ENCODE measurements around the gene ARAF. TPM values are rescaled to one million over a fixed set of nuclear protein-coding genes. Genes with fewer than 3 reads are reported as not detected.

ARAF gene
- total RNA-seq, 1 donor from 2014 or later: 44.0 TPM

DNA sequence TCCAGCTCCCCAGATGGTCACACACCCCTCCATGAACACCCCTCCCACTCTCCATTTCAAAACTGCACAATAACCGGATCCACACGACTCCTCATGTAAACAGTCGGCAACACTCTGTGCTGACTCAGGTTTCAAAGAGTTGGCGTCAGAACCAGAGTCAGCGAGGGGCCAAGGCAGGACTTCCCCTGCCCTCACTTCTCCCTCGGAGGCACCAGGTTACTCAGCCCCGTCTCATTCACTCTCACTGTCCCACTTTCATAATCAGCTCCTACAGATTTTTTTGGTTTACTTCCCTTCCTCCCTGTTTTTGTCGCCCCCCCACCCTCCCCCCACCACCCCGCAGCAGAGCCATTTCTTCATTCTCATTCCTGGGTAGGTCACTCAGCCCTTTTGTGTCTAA, 18.5 kb downstream of the ARAF start:
- Histone ChIP-seq H3K79me2 (ENCODE audit: insufficient read depth, low read length) (peaks cover 24% of the 10 kb centered on the region), H3K27me3 (ENCODE audit: insufficient read depth, low read length) (no peaks in the 10 kb centered on the region), H4K20me1 (ENCODE audit: insufficient read depth, low read length) (peaks cover 15% of the 10 kb centered on the region), H3K9me3 (ENCODE audit: insufficient read depth, low read depth, low read length) (no peaks in the 10 kb centered on the region), H3K4me2 (ENCODE audit: low read length) (peak overlapping the region; percentile 65), H2AFZ (ENCODE audit: low read depth, low read length) (no peak overlapping the region), H3K9ac (ENCODE audit: low read length) (peak overlapping the region; percentile 27), H3K4me3 (ENCODE audit: insufficient read depth, low read depth, low read length) (no peak overlapping the region), H3K4me1 (ENCODE audit: insufficient read depth, low read length) (peaks cover 26% of the 10 kb centered on the region), H3K36me3 (ENCODE audit: insufficient read depth, low read length) (no peaks in the 10 kb centered on the region), H3K27ac (ENCODE audit: low read depth, low read length) (peak overlapping the region; percentile 25)
- TF ChIP-seq EZH2 (IDR thresholded peaks at IDR 0.05; ENCODE audit: insufficient read depth, low read length): no peak
- TF ChIP-seq, protein P1, sequence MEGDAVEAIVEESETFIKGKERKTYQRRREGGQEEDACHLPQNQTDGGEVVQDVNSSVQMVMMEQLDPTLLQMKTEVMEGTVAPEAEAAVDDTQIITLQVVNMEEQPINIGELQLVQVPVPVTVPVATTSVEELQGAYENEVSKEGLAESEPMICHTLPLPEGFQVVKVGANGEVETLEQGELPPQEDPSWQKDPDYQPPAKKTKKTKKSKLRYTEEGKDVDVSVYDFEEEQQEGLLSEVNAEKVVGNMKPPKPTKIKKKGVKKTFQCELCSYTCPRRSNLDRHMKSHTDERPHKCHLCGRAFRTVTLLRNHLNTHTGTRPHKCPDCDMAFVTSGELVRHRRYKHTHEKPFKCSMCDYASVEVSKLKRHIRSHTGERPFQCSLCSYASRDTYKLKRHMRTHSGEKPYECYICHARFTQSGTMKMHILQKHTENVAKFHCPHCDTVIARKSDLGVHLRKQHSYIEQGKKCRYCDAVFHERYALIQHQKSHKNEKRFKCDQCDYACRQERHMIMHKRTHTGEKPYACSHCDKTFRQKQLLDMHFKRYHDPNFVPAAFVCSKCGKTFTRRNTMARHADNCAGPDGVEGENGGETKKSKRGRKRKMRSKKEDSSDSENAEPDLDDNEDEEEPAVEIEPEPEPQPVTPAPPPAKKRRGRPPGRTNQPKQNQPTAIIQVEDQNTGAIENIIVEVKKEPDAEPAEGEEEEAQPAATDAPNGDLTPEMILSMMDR (IDR thresholded peaks at IDR 0.05; ENCODE audit: insufficient read depth, low read depth, low read length): no peak
- Mint-ChIP-seq H3K27me3 (ENCODE audit: low read depth, unreplicated experiment) (no peaks in the 10 kb centered on the region), H3K4me1 (ENCODE audit: low read depth, unreplicated experiment) (peaks cover 24% of the 10 kb centered on the region), H3K36me3 (ENCODE audit: low read depth, unreplicated experiment) (no peaks in the 10 kb centered on the region), H3K9me3 (ENCODE audit: unreplicated experiment) (no peaks in the 10 kb centered on the region), H3K27ac (ENCODE audit: unreplicated experiment) (no peak overlapping the region), H3K4me3 (ENCODE audit: unreplicated experiment) (no peak overlapping the region)
- FAIRE-seq (peak; percentile 91), DNase-seq (ENCODE audit: low read depth) (peak; percentile 66)

DNA sequence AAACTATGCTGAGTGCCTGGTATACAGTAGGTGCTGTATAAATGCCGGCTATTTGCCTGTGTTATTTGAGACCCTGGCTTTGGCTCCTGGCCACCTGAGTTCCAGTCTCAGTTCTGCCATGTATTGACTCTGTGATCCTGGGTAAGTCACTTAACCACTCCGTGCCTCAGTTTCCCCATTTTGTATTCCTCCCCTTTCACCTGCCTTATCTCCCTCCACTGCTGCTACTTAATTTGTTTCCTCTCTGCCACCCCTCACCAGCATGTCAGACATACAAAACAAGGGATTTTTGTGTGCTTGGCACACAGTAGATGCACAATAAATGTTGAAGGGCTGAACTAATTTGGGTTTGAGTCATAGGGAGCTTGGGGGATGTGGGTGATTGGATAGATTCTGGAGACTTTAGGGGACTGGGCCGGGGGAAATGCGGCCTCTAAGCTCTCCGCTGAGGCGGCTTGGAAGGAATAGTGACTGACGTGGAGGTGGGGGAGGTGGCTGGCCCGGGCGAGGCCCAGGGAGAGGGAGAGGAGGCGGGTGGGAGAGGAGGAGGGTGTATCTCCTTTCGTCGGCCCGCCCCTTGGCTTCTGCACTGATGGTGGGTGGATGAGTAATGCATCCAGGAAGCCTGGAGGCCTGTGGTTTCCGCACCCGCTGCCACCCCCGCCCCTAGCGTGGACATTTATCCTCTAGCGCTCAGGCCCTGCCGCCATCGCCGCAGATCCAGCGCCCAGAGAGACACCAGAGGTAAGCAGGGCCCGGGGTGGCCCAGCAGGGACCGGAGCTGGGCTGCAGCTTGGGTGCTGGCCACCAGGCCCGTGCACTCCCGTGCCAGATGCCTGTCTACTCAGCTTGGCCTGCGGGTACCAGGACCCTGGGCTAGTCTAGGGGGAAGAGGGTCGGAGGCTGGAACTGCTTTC, 21.0 kb downstream of the ARAF start, which contains the start of gene TIMP1:
Gene TIMP1, plus strand, starts transcription at position 706 of the 917 bp plus-strand sequence. CDS start 980 bp downstream, outside the sequence.
- Histone ChIP-seq H2AFZ (ENCODE audit: low read depth, low read length) (no peak within 1 kb of the TSS), H4K20me1 (ENCODE audit: insufficient read depth, low read length) (peaks cover 37% of the 10 kb centered on the region), H3K27me3 (ENCODE audit: insufficient read depth, low read length) (no peaks in the 10 kb centered on the region), H3K4me3 (ENCODE audit: insufficient read depth, low read depth, low read length) (peak within 1 kb of the TSS; percentile 82), H3K27ac (ENCODE audit: low read depth, low read length) (peak within 1 kb of the TSS; percentile 76), H3K9me3 (ENCODE audit: insufficient read depth, low read depth, low read length) (no peaks in the 10 kb centered on the region), H3K79me2 (ENCODE audit: insufficient read depth, low read length) (peaks cover 29% of the 10 kb centered on the region), H3K36me3 (ENCODE audit: insufficient read depth, low read length) (no peaks in the 10 kb centered on the region), H3K4me2 (ENCODE audit: low read length) (peak within 1 kb of the TSS; percentile 93), H3K4me1 (ENCODE audit: insufficient read depth, low read length) (peaks cover 34% of the 10 kb centered on the region), H3K9ac (ENCODE audit: low read length) (peak within 1 kb of the TSS; percentile 92)
- peak; percentile 88 for DNase-seq (ENCODE audit: low read depth)
- Mint-ChIP-seq H3K27ac (ENCODE audit: unreplicated experiment) (peak within 1 kb of the TSS; percentile 85), H3K4me1 (ENCODE audit: low read depth, unreplicated experiment) (peaks cover 26% of the 10 kb centered on the region), H3K9me3 (ENCODE audit: unreplicated experiment) (no peaks in the 10 kb centered on the region), H3K4me3 (ENCODE audit: unreplicated experiment) (peak within 1 kb of the TSS; percentile 73), H3K36me3 (ENCODE audit: low read depth, unreplicated experiment) (no peaks in the 10 kb centered on the region), H3K27me3 (ENCODE audit: low read depth, unreplicated experiment) (no peaks in the 10 kb centered on the region)
- TF ChIP-seq EZH2 (IDR thresholded peaks at IDR 0.05; ENCODE audit: insufficient read depth, low read length): no peak
- TF ChIP-seq, protein P1 (IDR thresholded peaks at IDR 0.05; ENCODE audit: insufficient read depth, low read depth, low read length): no peak
- peak; percentile 96 for FAIRE-seq

All from astrocyte (in vitro differentiated cells and primary cell).